ENCODE results near the gene SASH1.

GRCh38 chr6:148544421-148544820 is 201.8 kb downstream of the SASH1 start:
- TF ChIP-seq GATA2 (IDR thresholded peaks at IDR 0.05; ENCODE audit: low read depth, low read length) (no peak), GATA3 (IDR thresholded peaks at IDR 0.05; ENCODE audit: low read depth, low read length) (no peak)

Data from SH-SY5Y (cell line).